GM12875 (cell line): ENCODE measurements around the gene B3GALT2.

Experiments
- H3K4me3 ChIP-seq: one replicate; pipeline ENCODE4 v1.5.1; 2011; ENCODE audit warnings: low read depth, low read length, control low read depth
- TF ChIP-seq, protein P1 (sequence below): IDR thresholded peaks from 2 replicates; pipeline ENCODE4 v1.5.1; 2011; ENCODE audit warnings: low read depth, mild to moderate bottlenecking, control low read depth, inconsistent platforms, low read length, moderate library complexity, borderline replicate concordance; ENCODE audit not compliant: insufficient read depth

B3GALT2 gene

DNA sequence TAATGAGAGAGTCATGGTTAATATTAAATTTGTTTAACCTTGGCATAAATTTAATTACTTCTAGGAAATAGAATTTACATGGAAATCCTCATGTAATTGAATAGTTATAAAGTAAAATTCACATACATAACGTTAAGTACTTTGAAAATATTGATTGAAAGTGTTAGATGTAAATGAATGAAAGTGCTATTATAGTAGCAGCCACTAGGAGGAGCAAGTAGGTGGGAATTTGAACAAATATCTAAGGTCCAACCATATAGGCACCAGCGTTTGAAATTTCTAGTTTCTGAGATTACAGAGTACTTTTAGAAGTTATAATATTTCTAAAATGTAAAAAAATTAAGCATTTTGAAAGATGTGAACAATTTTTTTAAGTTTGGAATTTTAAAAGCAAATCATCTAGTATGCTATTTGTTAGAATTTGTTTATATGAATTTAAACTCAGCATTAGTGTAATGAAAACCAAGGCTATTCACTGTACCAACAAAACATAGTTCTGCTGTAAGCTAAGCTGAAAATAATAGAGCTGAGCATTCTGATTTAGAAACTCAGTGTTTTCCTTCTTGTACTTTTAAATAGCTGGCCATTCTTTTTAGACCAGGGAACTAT, 3.3 kb downstream of the B3GALT2 start:
- TF ChIP-seq, protein P1, sequence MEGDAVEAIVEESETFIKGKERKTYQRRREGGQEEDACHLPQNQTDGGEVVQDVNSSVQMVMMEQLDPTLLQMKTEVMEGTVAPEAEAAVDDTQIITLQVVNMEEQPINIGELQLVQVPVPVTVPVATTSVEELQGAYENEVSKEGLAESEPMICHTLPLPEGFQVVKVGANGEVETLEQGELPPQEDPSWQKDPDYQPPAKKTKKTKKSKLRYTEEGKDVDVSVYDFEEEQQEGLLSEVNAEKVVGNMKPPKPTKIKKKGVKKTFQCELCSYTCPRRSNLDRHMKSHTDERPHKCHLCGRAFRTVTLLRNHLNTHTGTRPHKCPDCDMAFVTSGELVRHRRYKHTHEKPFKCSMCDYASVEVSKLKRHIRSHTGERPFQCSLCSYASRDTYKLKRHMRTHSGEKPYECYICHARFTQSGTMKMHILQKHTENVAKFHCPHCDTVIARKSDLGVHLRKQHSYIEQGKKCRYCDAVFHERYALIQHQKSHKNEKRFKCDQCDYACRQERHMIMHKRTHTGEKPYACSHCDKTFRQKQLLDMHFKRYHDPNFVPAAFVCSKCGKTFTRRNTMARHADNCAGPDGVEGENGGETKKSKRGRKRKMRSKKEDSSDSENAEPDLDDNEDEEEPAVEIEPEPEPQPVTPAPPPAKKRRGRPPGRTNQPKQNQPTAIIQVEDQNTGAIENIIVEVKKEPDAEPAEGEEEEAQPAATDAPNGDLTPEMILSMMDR, result peak; percentile 51; the same call in 1 of the 2 replicates
- no peak overlapping the region for H3K4me3 ChIP-seq

DNA sequence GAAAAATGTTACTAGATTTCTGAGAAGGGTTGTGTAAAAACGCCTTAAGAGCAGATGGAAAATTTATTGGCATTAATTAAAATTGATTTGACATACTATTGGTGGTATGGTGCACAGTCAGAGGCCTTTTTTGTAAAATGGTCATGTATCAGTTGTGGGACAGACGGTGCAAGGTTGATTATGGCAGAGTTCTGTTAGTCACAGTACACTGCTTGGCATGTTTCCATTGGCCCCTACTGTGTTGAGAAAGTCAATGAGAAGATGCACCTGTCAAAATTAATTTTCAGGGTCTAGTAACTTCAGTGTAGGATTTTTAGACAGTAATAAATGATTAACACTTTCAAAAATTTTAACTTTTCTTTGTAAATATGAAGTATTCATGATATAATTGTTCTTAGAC, 4.4 kb downstream of the B3GALT2 start:
- H3K4me3 ChIP-seq, result no peak overlapping the region
- TF ChIP-seq, protein P1, result no peak

DNA sequence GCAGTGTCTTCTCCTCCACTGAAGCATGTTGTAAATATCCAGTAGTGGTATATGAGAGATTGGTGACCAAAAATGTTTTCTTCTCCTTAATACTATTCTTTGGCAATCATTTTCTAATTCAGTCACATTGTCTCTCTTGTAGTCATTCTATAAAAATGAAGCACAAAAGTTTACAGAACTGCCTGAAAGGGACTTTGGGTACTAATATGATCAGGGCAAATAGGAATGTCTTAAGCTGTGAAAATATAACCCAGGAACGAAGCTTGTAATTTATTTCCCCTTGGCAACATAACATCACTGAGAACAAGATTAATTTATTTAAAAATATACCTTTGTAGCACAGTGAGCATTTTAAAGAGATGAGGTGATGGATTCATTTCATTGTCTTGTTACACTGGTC, 4.9 kb downstream of the B3GALT2 start:
- no peak overlapping the region for H3K4me3 ChIP-seq
- TF ChIP-seq, protein P1, result no peak

DNA sequence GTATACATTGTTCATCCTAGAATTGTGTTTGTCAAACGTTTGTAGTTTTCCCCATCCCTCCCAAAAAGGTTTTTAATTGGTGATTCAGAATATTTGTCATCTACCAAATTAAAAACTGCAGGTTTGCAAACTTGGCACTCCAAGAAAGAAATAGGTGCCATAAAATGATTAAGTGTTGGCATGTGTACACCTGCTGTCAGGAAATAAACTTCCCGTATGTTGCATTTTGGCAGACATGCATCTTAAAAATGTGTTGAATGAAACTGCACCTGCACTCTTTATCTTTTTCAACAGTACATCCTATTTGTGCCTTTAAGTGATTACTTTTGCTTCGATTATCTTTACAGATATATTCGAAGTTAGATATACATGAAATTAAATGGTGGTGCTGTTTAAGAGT, 7.3 kb downstream of the B3GALT2 start:
- TF ChIP-seq, protein P1, result no peak
- no peak overlapping the region for H3K4me3 ChIP-seq

DNA sequence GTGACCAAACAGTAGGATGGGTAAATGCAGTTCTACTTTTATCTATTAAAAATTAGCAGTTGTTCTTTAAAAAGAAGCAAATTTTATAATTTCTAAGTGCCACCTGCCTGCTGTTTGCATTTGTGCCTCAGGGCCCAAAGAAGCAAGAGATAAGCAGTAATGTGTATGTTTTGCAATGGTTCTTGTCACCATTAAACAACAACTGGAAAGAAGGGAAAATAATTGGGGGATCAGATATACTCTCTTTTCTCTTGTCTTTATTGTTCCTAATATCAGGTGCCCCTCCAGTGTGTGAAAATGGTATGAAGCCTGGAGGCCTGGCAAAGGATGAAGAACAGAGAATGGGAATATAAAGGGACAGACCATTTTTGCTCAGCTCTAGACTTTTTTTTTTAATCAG, 9.6 kb downstream of the B3GALT2 start:
- TF ChIP-seq, protein P1, result no peak
- H3K4me3 ChIP-seq, result no peak overlapping the region

DNA sequence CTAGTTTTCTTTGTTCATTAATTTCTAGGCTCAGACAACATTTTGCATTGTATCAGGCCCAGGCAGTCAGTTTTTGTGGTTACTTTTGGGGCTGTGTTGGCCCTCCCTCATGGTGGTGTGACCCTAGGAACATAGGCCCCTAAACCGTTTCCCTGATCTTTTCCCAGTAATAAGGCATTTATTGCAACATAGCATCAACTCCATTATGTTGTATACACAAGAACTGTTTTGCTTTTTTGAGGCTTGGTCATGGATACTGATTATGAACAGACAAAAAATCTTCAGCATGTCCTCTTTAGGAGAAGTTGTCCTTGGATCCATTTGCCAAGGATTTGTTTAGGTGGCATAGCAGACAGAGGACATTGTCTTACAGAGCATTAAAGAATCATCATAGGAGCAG, 10.3 kb downstream of the B3GALT2 start:
- H3K4me3 ChIP-seq, result no peak overlapping the region
- TF ChIP-seq, protein P1, result no peak

DNA sequence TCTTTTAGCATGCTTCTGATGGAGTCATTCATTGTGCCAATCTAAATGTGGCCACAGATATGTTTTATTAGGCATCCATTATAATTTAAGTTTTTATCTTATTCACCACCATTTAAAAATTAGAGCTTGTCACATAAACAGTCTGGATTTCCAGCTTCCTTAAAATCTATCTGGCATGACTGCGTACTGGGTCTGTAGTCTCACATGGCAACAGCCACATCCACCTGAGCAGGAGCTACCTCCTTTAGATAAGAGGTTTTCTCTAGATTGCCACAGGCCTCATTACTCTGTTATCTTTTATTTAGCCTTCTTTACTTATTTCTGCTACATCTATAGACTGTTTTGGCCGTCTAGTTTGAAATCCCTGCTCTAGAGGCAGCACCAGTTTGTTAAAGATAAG, 29.1 kb downstream of the B3GALT2 start:
- no peak overlapping the region for H3K4me3 ChIP-seq
- TF ChIP-seq, protein P1, result no peak
